Islet of Langerhans (tissue), 1 donor: ENCODE measurements around the gene WFDC6.
"Not testable (repeated sequence)": the region's sequence is repeated elsewhere in the genome, so short reads cannot be mapped to it uniquely, and the experiment has no call there.

ENCODE experiments used
- FAIRE-seq: peaks from one replicate; lab custom pipeline; 2011; peaks lifted over from hg19 to GRCh38; lab: Jason Lieb, UNC

Gene WFDC6

DNA sequence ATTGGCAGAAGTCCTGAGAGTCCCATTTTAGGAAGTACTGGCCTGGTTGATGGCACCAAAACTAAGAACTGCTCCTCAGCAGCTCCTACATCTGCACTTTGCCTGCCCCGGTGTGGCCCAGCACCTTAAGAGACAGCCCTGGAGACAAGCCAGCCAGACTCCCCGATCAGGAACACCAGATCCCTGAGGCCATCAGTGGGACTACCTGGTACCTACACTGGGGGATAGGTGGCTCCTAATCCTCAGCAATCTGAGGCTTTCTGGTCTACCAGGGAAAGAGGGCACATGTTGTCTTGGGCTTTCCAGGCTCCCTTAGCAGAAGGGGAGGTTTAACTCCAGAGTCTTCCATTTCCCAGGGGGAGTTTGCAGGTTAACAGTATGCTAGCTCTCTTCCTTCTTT lies at the start of gene WFDC6:
Gene WFDC6 (minus strand): TSS at position 101 of the 400 bp plus-strand sequence. CDS start 75 bp downstream, at position 26.
- FAIRE-seq = no peak

DNA sequence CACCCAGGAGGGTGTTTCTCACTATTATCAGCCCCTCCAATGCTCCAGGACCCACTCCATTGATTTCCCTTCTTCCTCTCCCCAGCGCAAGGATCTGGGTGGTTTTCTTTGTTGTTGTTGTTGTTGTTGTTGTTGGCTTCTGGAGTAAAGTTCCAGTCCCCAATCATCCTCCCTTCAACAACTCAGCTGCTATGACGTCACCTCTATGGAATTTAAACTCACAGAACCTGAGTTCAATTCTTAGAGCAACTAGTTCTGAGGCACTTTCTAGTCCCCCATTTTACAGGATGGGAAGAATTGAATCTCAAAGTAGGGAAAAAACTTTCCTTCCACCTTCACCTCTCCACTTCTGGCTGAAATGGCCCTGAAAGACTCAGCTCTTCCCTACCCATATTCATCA lies 49.5 kb upstream of the WFDC6 start:
- FAIRE-seq = no peak

- not testable (repeated sequence) for FAIRE-seq
Observed at GRCh38 chr20:45585986-45586385, 46.7 kb upstream of the WFDC6 start.

DNA sequence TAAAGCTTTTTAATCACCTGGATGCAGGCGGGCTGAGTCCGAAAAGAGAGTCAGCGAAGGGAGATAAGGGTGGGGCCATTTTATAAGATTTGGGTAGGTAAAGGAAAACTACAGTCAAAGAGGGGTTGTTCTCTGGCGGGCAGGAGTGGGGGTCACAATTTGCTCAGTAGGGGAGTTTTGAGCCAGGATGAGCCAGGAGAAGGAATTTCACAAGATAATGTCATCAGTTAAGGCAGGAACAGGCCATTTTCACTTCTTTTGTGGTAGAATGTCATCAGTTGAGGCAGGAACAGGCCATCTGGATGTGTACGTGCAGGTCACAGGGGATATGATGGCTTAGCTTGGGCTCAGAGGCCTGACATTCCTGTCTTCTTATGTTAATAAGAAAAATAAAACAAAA lies 45.0 kb upstream of the WFDC6 start:
- FAIRE-seq = not testable (repeated sequence)

DNA sequence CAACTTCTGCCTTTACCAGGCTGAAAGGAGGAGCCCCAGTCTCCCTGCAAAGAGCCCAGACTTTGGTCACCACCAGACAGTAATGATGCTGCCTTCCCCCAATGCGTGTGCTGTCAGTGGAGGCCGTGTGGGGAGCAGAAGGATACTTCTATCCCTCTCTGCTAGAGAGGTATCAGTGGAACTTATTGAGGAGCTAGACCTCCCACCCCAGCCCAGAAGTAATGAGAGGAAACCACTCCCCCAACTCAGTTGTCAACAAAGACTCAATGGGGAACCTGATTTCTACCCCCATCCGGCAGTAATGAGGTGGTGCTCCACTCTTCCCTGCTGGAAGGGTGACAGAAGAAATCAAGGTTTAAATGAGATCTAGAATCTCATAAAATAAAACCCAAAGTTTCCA lies 44.2 kb upstream of the WFDC6 start:
- no peak for FAIRE-seq

DNA sequence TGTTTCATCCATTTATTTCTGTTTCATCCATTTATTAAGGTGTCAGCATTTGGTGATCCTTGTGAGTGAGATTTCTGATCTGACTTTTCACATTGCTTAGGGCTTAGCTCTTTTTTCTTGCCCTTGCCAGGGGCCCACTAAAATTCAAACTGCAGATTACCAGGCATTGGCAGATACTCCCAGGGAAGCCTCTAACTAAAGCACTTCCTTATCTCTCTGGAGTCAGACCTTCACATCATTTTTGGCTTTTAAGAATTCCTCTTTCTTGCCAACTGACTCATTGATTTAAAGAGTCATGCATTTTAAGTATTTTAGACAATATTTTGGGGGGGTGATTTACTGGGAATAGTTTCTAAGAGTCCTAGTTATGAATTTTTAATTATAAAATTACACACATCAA lies 42.4 kb upstream of the WFDC6 start:
- no peak for FAIRE-seq

GRCh38 chr20:45579184-45579583 lies 39.9 kb upstream of the WFDC6 start, which contains the start of gene WFDC8:
WFDC8 (minus strand) TSS chr20:45579284; CDS start chr20:45579247, 37 bp downstream.
- no peak for FAIRE-seq

DNA sequence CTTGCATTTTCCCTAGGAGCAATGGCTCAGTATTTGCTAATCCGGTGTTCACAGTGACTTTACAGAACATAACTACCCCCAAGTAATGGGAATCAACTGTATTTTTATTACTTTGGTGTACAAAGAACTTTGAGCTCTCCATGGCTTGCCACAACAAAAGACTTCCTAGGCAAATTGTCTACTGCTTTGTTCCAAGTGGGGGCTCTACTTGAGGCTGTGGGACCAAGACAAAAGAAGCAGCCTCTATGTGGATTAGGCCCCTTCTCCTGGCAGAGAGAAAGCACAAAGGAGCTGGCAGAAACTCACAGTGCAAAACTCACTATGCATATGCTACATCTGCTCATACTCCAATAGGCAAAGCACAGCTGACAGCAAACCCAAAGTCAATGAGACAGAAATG lies 38.9 kb upstream of the WFDC6 start:
- FAIRE-seq = no peak

DNA sequence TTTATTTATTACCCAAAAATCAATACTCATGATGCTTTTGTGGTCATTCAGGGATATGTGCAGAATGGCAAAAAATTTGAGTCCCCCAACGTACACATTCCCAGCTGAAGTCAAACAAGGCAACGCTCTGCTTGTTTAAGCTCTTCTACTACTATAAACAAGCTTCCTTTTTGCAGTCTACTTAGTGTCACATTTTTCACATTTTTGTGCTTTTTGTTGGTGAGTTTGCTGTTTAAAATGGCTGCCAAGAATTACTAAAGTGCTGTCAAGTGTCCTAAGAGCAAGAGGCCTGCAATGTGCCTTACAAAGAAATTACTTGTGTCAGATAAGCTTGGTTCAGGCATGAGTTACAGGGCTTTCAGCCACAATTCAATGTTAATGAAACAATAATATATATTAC lies 37.7 kb upstream of the WFDC6 start:
- FAIRE-seq = no peak

- no peak for FAIRE-seq
Observed at GRCh38 chr20:45575931-45576330, 36.6 kb upstream of the WFDC6 start.

DNA sequence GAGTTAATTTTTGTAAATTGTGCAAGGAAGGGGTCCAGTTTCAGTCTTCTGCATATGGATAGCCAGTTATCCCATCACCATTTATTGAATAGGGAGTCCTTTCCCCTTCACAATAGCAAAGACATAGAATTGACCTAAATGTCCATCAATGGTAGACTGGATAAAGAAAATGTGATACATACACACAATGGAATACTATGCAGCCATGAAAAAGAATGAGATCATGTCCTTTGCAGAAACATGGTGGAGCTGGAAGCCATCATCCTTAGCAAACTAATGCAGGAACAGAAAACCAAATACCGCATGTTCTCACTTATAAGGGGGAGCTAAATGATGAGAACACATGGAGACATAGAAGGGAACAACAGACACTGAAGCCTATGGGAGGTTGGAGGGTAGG lies 30.4 kb upstream of the WFDC6 start:
- not testable (repeated sequence) for FAIRE-seq

DNA sequence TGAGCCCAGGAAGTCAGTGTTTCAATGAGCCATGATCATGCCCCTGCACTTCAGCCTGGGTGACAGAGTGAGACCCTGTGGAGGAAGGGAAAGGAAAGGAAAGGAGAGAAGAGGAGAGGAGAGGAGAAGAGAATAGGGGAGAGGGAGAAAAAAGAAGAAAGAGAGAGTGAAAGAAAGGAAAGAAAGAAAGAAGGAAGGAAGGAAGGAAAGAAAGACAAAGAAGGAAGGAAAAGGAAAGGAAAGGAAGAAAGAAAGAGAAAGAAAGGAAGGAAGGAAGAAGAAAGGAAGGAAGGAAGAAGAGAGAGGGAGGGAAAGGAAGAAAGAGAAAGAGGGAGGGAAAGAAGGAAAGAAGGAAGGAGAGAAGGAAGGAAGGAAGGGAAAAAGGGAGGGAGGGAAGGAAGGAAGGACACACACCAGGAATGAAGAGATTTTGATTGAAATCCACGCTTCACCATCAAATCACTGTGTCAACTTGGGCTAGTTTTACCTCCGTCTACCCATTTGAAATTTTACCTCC lies 25.5 kb upstream of the WFDC6 start:
- no peak for FAIRE-seq

DNA sequence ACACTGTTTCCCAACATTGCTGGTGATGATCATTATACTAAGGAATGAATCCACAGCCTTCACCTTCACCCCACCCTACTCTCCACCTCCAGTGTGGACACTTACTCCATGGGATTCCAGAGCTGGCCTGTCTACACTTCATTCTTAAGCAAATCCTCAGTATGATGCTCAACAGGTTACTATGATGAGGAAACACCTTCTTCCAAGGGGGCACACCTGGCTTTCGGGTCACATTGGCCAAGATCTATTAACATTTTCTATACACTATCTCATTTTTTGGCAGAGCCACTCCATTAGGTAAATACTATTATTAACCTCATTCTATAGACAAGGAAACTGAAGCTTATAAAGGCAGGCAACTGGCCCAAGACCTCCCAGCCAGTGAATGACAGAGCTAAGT lies 15.9 kb upstream of the WFDC6 start:
- no peak for FAIRE-seq

DNA sequence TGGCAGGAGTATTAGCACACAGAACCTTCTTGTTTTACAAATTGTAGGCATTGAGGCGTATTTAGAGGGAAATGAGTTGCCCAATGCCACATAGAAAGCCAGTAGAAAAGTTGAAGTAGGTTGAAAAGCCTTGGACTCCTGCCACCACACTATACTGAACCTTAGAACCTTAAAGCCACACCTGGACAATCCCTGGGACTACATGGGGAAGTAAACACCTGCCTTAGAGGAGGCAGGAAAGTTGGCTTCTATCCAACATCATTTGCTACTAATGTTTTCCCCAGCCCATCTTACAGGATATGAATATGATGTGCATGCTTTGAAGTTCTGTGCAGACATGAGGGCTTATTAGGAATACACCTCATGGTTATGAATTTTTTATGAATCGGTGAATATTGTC lies 13.2 kb upstream of the WFDC6 start:
- FAIRE-seq = no peak

GRCh38 chr20:45550765-45551164 lies 11.5 kb upstream of the WFDC6 start:
- FAIRE-seq = peak; percentile 65

DNA sequence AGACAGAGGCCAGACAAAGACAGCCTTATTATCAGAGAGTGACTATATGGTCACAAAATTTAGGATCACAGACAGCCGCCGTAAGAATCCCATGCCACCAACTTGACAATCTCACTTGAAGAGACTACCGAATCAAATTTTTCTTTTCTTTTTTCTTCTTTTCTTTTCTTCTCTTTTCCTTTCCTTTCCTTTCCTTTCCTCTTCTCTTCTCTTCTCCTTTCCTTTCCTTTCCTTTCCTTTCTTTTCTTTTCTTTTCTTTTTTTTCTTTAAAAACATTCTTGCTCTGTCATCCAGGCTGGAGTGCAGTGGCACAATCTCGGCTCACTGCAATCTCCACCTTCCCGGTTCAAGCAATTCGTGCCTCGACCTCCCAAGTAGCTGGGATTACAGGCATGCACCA lies 9.1 kb upstream of the WFDC6 start:
- no peak for FAIRE-seq

DNA sequence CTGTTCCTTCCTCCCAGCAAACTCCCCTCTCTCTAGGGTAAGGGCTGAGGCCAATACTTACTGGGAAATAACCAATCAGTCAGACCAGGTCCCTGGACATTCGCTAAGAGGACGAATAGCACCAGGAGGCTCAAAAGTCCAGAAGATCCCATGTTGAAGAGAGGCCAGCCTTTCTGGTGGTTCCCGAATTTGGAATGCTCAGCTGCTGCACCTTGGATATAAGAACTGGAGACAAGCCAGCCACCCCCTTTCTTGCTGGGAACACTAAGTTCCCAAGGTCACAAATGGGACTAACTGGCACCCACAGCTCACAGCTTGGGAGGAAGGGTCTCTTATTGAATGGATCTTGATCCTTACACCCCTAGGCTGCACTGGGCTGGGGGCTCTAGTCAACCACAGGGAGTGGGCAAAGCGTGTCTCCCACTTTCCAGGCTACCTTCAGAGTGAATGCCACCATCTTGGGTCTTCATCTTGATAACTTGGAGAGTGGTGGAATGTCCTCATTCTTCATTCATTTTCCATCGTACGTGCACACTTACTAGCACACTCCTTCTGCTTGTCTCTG lies 8.0 kb upstream of the WFDC6 start, which contains the start of gene EPPIN:
Gene EPPIN (minus strand): TSS at position 196 of the 565 bp plus-strand sequence. CDS start 44 bp downstream, at position 152.
- no peak for FAIRE-seq

DNA sequence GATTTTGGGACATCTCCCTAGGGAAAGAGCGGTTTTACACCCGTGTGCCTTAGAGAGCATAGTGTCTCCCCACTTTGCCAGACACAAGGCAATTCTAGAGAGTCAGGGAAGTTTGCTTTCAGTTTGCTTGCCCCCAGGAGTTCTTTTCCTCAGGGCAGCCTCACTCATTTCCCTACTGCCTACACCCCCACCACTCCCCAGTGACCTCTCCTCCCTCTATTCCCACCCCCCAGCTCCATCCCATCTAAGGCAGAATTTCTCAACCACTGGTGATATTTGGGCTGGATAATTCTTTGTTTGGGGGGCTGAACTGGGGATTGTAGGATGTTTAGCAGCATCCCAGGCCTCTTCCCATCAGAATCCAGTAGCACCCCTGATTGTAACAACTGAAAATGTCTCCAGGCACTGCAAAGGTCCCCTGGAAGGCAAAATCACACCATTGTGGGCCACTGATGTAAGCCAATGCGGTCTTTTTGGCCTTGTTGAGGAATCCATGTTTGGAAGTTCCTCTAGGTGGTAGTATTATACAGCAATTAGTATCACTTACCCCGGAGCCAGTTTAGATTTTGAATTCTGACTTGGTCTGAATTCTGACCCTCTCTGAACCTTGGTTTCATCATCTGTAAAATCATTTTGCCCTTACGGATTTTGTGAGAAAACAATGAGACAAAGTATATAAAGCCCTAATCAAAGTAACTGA lies 6.6 kb upstream of the WFDC6 start:
- no peak for FAIRE-seq

- no peak for FAIRE-seq
Observed at GRCh38 chr20:45545351-45545750, 6.1 kb upstream of the WFDC6 start.

DNA sequence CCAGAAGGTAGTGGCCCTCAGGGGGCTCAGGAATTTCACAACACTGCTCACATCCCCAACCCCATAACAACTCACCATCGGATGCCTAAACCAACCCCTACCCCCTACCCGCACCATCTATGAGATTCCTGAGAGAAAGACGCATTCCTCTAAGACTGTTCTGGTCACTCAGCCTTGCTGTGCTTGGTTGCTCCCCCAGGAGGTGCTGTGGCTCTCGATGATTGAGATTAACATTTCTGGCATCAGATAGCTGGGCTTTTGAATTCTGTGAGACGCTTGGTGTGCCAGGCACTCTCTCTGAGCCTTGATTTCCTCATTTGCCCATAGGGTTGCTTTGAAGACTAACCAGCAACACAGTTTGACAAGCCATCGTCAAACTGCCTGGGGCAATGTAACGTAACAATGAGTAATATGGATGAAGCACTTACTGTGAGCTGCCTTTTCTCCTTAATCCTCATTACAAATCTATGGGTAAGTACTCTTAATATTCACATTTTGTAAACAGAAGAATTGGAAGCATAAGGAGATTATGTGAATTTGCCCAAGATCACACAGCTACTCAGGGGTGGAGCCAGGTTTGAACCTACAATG lies 978 bp downstream of the WFDC6 start:
- no peak for FAIRE-seq

GRCh38 chr20:45527294-45527693 lies 12.0 kb downstream of the WFDC6 start:
- FAIRE-seq = no peak

DNA sequence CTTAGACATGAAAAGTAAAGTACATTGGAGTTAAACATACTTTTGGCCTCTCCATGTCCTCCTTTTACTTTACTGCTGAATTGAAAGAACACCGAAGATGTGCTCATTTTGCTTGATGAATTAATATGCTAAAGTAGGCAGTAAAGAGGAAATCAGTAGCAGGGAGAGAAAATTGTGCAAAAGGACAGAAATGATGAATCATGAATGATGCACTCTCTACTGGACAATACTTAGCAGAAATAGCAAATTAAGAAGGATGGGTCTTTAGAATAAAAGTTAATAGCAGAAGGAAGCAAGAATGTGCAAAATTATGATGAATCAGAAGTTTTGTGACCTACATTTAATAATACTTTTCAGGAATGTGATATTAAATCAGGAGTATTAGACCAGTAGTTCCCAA lies 15.5 kb downstream of the WFDC6 start:
- FAIRE-seq = no peak

DNA sequence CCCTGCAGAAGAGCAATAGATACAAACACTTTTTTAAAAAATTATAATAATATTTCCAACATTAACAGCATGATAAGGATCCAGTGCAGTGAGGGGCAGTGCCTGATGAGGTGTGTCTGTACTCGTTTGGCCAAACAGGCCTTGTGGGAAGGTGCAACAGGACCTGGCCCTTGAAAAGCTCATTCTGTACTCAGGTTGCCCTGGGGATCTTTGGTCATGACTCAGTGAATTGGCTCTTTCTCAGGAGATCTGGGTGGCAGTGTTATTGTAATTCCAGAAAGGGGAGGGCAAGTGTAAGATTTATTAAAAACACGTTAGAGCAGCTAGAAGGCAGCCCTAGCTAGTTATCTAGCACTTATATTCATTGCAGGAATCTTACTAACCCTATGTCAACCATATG lies 21.0 kb downstream of the WFDC6 start:
- no peak for FAIRE-seq
